ES-I3 (cell line): ENCODE results near the gene TSEN15.
"Not testable (repeated sequence)": the region's sequence is repeated elsewhere in the genome, so short reads cannot be mapped to it uniquely, and the experiment has no call there.

Experiments
- H3K36me3 ChIP-seq: 2 replicates; pipeline ENCODE4 v1.6.1; 2013; ENCODE audit warnings: mild to moderate bottlenecking, low read length, control low read depth, moderate library complexity; ENCODE audit not compliant: insufficient read depth
- H3K4me1 ChIP-seq: 2 replicates; pipeline ENCODE4 v1.6.1; 2013; ENCODE audit warnings: mild to moderate bottlenecking, control low read depth, low read length; ENCODE audit not compliant: insufficient read depth
- H3K9ac ChIP-seq: 2 replicates; pipeline ENCODE4 v1.6.1; 2013; ENCODE audit warnings: low read depth, mild to moderate bottlenecking, low read length, moderate library complexity
- H3K9me3 ChIP-seq: 2 replicates; pipeline ENCODE4 v1.6.1; 2013; ENCODE audit warnings: mild to moderate bottlenecking, low read length, moderate library complexity; ENCODE audit not compliant: control insufficient read depth, insufficient read depth

The TSEN15 gene

GRCh38 chr1:184075055-184076029, 23.8 kb downstream of the TSEN15 start:
- Histone ChIP-seq H3K9ac (no peak overlapping the region), H3K36me3 (0 out of 2 replicates have a peak, but pooled peaks cover 5% of the 10 kb centered on the region), H3K9me3 (no peaks in the 10 kb centered on the region), H3K4me1 (no peaks in the 10 kb centered on the region)

GRCh38 chr1:184078564-184079249, 27.2 kb downstream of the TSEN15 start:
- Histone ChIP-seq H3K9ac (no peak overlapping the region), H3K36me3 (no peaks in the 10 kb centered on the region), H3K9me3 (no peaks in the 10 kb centered on the region), H3K4me1 (no peaks in the 10 kb centered on the region)

GRCh38 chr1:184080309-184080708, 28.8 kb downstream of the TSEN15 start:
- Histone ChIP-seq H3K9me3 (no peaks in the 10 kb centered on the region), H3K36me3 (no peaks in the 10 kb centered on the region), H3K9ac (no peak overlapping the region), H3K4me1 (no peaks in the 10 kb centered on the region)

GRCh38 chr1:184082541-184083415, 31.2 kb downstream of the TSEN15 start:
- no peaks in the 10 kb centered on the region for H3K4me1 ChIP-seq

GRCh38 chr1:184085667-184086066, 34.1 kb downstream of the TSEN15 start:
- no peaks in the 10 kb centered on the region for H3K9me3 ChIP-seq
- no peaks in the 10 kb centered on the region for H3K4me1 ChIP-seq
- no peaks in the 10 kb centered on the region for H3K36me3 ChIP-seq
- H3K9ac ChIP-seq: no peak overlapping the region

More at GRCh38 chr1:184082541-184083415, 31.2 kb downstream of the TSEN15 start:
- Histone ChIP-seq H3K9ac (no peak overlapping the region), H3K9me3 (no peaks in the 10 kb centered on the region), H3K36me3 (no peaks in the 10 kb centered on the region)

- H3K9me3 ChIP-seq: no peaks in the 10 kb centered on the region
- no peaks in the 10 kb centered on the region for H3K4me1 ChIP-seq
- H3K36me3 ChIP-seq: no peaks in the 10 kb centered on the region
- H3K9ac ChIP-seq: no peak overlapping the region
These were observed 36.5 kb downstream of the TSEN15 start for GRCh38 chr1:184088037-184088436.

- Histone ChIP-seq H3K9ac (no peak overlapping the region), H3K9me3 (no peaks in the 10 kb centered on the region), H3K36me3 (no peaks in the 10 kb centered on the region; the same call in 1 of the 2 replicates), H3K4me1 (no peaks in the 10 kb centered on the region)
These were observed 41.5 kb downstream of the TSEN15 start for GRCh38 chr1:184093071-184093470.

GRCh38 chr1:184096005-184096404, 44.5 kb downstream of the TSEN15 start:
- no peaks in the 10 kb centered on the region for H3K9me3 ChIP-seq
- H3K36me3 ChIP-seq: no peaks in the 10 kb centered on the region; the same call in 1 of the 2 replicates
- H3K4me1 ChIP-seq: no peaks in the 10 kb centered on the region
- no peak overlapping the region for H3K9ac ChIP-seq

- H3K9me3 ChIP-seq, H3K9ac ChIP-seq, H3K4me1 ChIP-seq, H3K36me3 ChIP-seq: not testable (repeated sequence)
These were observed 45.0 kb downstream of the TSEN15 start for GRCh38 chr1:184096580-184096979.

- Histone ChIP-seq H3K9ac (no peak overlapping the region), H3K9me3 (no peaks in the 10 kb centered on the region), H3K4me1 (no peaks in the 10 kb centered on the region), H3K36me3 (no peaks in the 10 kb centered on the region; the same call in 1 of the 2 replicates)
These were observed 49.6 kb downstream of the TSEN15 start for GRCh38 chr1:184101141-184101540.

- H3K4me1 ChIP-seq: no peaks in the 10 kb centered on the region
- no peak overlapping the region for H3K9ac ChIP-seq
- no peaks in the 10 kb centered on the region for H3K9me3 ChIP-seq
- H3K36me3 ChIP-seq: no peaks in the 10 kb centered on the region
These were observed 50.0 kb downstream of the TSEN15 start for GRCh38 chr1:184101571-184101970.

- Histone ChIP-seq H3K9me3 (0 out of 2 replicates have a peak, but pooled peaks cover 4% of the 10 kb centered on the region), H3K36me3 (no peaks in the 10 kb centered on the region), H3K9ac (no peak overlapping the region), H3K4me1 (no peaks in the 10 kb centered on the region)
These were observed 59.0 kb downstream of the TSEN15 start for GRCh38 chr1:184110272-184111204.

GRCh38 chr1:184112176-184112948, 60.8 kb downstream of the TSEN15 start:
- H3K4me1 ChIP-seq: no peaks in the 10 kb centered on the region
- H3K36me3 ChIP-seq: no peaks in the 10 kb centered on the region
- H3K9ac ChIP-seq: no peak overlapping the region
- H3K9me3 ChIP-seq: no peaks in the 10 kb centered on the region
